NCI-H2196 treated with DMSO at 0.1 percent for 48 hours (cell line): ENCODE measurements around the gene CCDC12.

Experiments
- DNase-seq: peaks from one replicate; lab custom pipeline; 2025; ENCODE audit not compliant: unreplicated experiment; lab: John Stamatoyannopoulos, UW

CCDC12 gene

DNA sequence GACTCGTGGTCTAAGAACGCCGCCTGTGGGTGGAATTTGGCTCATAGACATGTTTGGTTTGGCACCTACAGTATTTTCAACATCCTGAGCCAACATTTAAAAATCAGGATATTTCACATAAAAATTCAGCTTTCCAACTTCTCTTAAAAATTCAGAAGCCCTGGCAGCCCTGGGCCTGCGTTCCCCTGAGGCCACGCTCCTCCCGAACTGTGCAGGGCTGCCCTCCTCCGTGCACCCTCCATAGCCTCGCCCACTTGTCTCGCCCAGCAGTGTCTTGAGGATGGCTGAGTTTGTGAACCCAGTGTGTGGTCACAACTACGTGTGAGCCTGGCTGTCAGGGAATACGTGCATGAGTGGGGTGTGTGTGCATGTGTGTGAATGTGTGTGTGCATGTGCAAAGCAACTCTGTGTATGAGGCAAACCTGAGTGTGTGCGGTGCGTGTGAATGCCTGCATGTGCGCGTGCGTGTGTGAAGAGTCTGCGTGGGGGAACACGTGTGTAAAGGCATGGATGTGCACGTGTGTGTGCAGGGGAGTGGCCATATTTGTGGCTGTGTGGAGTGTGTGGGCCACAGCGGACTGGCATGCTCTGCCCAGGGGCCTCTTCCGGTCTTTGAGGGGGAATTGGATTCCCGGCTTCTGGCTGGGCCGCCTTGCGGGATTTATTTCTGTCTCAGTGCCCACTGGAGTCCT, 68.1 kb downstream of the CCDC12 start:
- no peak for DNase-seq

DNA sequence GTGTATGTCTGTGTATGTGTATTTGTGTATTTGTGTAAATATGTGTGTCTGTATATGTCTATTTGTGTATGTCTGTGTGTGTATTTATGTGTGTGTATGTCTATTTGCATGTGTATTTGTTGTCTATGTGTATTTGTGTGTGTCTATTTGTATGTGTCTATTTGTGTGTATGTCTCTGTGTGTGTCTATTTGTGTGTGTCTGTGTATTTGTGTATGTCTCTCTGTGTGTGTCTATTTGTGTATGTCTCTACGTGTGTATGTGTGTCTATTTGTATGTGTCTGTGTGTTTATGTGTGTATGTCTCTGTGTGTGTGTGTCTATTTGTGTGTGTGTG, 68.6 kb downstream of the CCDC12 start:
- DNase-seq: no peak

DNA sequence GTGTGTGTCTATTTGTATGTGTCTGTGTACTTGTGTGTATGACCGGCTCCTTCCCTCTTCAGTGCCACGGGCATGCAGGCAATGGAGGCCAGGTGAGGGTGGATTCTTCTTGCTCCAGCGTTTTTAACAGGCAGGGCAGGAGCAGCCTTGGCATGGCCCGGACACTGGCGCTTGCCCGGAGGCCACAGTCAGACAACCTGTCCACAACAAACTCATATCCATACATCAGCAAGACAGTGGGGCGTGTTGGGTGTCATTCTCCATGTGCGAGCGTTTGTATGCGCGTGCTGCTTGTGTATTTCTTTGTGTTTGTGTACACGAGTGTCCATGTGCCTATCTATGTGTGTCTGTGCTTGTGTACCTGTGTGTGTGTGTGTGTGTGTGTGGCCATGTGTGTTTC, 69.3 kb downstream of the CCDC12 start:
- no peak for DNase-seq

DNA sequence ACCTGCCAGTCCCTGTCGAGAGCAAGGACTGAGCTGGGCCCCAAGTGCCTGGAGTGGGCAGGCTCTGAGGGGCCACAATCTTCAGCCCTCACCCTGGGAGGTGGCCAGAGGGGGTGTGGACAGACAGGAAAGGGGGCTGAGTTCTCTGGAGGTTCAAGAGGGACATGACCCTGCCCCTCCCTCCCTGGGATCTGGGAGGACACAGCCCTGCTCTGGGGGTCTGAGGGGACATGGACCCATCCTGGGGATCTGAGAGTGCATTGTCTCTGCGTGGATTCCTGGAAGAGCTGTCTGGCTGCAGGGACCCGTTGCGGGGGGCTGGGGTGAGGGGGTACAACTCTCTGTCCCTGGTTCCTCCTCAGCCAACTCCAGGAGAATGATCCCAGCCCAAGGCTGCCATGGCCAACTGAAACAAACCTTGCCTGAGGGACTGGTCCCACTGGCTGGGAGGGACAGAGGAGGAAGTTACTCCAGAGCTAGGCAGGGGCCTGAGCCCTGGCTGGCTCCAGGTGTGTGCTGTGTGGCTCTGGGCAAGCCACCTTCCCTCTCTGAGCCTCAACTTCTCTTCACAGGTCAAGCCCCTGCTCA, 70.0 kb downstream of the CCDC12 start:
- no peak for DNase-seq

DNA sequence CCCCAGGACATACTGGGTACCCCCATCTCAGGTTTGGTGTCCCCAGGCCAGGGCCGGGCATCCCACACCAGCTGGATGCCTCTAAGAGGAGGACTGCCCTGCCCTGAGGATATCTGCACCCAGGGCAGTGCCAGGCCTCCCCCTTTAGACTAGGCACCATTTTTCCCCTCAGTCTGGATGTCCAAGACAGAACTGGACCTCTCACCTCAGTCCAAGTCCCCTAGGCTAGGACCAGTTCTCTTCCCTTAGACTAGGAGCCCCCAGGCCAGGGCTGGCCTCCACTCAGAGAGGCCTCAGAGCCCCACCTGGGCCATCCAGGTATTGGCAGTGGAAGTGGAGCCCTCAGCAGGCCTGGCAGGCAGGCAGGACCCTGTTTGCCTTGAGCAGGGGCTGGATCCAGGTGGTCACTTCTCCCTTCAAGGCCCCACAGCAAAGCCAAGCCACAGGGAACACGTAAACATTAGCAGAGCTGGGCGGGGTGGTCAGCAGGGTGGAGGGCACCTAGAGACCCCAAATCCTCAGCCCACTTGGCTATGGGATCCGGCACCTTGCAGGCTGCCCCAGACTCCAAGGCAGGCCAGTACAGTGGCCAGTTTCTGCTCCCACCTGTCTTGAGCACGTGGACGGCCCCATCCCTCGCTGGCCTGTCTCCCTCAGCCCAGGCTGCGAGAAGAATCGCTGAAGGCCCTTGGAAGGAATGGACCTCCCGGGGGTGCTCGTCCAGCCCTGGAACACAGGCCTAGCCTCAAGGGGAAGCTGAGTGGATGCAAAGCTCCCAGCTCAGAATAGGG, 70.7 kb downstream of the CCDC12 start:
- DNase-seq: no peak

DNA sequence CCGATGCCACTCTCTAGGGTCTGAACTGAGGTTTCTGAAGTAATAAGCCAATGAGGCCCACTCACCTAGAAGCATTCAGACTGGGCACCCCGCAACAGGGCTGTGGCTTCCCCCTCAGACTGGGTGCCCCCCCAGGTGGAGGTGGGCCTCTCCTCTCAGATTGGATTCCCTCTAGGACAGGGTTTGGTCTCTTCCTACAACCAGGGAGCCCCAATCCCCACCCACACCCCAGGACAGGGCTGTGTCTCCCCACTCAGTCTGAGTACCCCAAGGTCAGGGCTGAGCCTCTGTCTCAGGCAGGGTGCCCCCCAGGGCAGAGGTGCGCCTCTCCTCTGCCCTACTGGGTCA, 71.4 kb downstream of the CCDC12 start:
- no peak for DNase-seq

DNA sequence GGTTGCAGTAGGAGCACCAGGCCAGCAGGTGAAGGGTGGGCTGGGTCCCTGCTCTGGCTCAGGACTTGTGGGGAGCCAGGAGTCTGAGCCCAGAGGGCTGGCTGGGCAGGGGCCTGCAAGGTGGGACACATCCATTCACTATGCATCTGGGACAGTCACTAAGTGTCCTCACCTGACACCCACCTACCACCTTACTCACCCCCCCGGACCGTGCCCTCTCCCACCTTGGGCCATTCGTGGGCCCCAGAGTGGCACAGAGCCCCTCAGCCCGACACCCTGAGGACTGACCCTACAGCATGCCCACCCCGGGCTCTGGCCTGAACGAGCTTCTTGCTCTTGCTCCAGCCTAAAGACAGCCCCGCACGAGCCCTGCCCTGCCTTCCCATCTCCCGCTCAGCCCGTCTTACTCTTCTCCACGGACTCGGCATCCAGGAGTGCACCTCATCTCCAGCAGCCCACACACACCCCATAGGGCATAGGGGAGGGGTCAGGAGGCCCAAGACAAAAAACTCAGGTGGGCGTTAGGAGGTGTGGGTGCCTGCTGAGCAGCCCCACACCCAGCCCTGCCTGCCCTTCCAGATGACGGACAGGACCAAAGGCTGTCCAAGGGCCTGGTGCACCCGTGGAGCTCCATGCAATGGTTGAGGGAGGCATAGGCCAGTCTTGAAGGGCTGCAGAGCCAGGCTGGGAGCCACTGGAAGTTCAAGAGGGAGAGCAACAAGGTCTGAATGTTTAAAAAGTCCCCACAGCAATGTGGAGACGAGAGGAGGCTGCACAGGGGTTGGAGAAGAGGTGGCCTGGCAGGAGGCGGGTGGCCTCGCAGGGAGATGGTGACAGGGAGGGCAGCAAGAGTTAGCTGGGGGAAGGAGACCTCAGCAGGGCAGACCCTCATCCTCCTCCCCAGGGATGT, 72.0 kb downstream of the CCDC12 start:
- no peak for DNase-seq

DNA sequence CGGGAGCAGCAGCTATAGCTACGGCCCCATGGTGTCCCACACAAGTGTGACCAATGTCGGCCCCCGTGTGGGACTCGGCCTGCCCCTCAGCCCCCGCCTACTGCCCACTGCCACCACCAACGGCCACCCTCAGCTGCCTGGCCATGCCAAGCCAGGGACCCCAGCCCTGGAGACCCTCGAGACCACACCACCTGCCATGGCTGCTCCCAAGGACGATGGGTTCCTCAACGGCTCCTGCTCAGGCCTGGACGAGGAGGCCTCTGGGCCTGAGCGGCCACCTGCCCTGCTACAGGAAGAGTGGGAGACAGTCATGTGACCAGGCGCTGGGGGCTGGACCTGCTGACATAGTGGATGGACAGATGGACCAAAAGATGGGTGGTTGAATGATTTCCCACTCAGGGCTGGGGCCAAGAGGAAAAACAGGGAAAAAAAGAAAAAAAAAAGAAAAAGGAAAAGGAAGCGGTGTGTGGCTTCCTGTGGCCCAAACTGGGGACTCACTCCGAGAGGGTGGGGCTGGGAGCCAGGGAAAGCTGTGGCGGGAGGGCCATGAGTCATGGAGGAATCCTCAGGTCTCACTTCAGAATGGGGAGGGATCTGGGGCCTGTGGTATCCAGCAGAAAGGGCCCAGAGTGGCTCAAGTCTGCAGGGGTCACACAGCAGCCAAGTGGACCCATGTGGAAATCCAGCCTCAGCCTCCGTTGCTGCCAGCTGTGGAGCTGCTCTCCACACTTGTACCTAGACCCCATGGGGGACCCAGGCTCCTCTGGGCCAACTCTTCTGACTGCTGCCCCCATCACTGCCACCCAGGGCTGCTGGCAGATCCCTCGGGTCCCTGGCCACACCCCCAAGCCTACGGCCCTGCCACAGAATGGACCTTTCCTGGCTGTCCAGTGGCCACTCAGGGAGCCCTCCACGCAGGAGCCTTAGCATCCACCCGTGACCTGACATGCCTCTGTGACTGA, 72.9 kb downstream of the CCDC12 start:
- DNase-seq: no peak

DNA sequence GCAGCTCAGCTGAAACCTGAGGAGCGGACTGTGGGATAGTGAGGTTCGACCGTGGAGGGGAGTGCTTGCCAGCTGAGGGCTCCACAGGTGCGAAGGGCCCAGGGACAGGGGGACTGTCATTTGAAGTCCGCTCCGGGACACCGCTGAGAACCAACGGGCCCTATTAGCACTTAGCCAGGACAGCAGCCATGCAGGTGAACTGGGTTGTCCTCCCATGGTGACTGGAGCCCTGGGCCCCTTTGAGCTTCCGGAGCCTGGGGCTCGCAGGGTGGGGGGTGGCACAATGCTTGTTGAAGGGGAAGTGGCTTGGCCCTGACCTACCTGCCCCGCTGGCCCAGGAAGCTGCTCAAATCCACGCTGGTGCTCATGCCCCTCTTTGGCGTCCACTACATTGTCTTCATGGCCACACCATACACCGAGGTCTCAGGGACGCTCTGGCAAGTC, 74.3 kb downstream of the CCDC12 start:
- no peak for DNase-seq

DNA sequence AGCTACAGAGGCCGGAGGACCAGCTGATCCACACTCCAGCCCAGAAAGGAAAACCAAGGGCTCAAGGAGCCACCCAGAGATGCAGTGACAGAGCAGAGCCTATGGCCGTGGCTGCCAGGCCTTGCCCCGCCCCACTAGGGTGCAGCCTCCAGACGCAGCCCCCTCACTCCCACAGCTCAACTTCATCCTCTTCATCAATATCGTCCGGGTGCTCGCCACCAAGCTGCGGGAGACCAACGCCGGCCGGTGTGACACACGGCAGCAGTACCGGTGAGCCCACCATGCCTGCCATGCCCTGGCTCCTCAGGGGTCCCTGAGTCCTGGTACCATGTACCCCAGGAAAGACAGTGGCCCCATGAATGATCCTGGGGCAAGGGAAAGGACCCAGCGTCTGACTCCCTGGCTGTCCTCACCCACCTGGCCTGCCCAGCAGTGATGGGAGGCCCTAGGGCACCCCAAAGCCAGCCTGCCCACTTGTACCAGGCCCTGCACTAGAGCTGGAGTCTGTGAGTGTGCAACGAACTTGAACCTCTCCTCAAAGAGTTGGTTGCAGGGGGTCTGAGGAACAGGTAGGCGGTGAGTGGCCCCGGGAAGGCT, 74.9 kb downstream of the CCDC12 start:
- no peak for DNase-seq

DNA sequence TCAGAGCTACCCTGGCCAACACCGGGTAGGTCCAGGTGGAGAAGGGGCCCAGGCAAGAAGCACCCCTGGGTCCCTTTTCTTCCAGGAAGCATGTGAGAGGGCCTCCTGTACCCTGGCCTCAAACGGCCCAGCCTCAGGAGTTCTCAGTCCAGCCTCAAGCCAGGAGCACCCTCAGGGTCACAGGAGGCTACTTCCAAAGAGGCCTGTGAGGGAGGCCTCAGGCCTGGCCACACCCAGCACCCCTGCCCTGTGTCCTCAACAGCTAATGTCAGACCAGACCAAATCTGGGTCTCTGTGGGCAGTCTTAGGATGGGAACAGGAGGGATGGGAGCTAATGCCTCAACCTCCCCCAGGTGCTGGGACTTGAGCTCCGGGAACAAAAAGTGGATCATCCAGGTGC, 75.5 kb downstream of the CCDC12 start:
- DNase-seq: no peak

DNA sequence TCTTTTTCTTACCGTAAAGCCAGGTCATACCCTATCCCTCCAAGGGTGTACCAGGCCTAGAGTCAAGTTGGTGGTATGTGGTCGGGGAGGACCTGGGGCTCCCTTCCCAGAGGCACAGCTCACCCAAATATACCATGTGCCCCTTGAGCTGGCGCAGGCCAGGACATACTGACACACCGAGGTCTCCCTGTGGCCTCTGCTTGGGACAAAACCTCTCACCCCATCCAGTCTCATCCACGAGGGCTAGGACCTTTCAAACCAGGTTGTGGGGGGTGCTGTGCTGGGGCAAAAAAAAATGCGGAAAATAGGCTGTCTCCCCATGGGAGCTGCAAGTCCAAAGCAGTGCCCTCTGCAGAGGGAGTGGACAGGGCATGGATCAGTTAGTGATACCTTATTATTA, 76.2 kb downstream of the CCDC12 start:
- DNase-seq: no peak

DNA sequence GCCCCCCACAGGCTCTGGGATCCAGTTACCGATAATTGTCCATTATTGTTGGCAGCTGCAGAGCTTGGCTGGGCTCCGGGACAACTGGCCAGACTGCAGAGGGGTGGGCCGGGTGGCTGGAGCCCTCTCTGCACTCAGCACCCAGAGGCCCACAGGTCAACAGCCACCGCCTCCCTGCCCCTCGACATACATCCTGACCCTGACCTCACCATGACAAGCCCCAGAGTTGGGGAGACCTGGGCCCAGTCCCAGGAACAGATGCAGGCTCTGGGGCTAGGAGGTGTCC, 76.6 kb downstream of the CCDC12 start:
- no peak for DNase-seq

DNA sequence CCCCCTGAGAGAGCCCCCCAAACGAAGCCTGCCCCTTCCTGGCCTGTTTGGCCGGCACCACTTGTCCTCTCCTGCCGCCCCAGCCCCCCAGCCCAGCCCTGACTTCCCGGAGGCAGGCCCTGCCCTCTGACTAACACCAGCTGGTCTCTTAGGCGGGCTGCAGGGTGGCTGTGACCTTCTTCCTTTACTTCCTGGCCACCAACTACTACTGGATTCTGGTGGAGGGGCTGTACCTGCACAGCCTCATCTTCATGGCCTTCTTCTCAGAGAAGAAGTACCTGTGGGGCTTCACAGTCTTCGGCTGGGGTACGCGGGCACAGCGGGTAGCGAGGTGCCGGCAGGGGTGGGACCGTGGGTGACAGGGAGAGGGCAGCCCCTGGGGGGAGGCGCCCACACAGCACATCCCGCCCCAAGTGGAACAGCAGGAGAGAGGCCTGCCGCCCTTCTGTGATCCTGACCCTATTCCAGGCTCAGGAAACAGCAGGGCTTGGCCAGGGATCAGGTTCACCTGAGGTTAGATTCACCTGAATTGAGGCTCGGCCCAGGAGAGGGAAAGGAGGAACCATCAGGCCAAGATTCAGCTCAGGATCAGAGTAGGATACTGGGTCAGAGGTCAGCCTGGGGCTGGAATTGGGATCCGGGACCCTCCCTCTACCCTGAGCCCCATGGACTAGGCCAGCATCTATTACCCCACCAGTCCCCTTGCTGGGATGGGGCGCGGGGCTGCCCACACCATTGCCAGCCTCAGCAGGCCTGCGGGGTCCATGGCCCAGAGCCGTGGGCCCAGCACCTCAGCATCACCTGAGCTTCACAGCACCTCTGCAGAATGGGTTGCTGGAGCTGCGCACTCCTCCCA, 77.2 kb downstream of the CCDC12 start:
- DNase-seq: no peak

DNA sequence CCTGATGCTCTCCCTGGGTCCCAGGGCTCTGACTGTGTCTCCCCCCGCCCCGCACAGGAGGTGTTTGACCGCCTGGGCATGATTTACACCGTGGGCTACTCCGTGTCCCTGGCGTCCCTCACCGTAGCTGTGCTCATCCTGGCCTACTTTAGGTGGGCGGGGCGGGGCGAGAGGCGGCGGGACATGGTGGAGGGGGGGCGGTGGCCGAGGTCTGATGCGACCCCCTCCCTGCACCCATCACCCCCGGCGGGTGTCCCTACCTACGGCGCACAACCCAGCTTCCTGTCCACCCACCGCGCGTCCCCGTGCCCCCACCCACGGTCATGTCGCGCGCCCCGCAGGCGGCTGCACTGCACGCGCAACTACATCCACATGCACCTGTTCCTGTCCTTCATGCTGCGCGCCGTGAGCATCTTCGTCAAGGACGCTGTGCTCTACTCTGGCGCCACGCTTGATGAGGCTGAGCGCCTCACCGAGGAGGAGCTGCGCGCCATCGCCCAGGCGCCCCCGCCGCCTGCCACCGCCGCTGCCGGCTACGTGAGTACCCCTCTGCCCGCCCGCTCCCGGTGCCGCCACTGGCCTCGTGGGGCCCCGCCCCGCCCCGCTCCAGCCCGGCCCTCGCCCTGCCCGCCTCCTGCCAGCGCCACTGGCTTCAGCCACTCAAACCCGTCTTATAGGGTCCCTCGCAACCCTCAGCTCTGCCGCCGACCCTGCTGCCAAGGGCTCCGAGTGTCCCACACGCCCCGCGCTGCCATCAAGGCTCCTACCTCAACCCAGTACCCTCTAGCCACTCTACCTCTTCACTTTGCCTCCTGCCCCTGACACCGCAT, 78.0 kb downstream of the CCDC12 start:
- no peak for DNase-seq

DNA sequence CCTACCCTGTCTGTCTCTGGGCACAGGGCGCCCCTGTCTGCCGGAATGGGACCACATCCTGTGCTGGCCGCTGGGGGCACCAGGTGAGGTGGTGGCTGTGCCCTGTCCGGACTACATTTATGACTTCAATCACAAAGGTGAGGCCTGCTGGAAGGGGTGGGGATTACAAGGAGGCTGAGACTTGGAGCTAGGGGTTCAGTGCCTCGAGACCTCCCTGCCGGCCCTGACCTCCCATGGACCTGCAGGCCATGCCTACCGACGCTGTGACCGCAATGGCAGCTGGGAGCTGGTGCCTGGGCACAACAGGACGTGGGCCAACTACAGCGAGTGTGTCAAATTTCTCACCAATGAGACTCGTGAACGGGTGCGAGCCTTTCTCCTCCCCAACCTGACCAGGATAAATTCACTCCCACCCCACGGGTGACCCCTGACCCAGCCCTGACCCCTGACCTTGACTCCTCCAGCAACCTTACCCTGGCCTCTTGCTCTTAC, 78.7 kb downstream of the CCDC12 start:
- DNase-seq: no peak

DNA sequence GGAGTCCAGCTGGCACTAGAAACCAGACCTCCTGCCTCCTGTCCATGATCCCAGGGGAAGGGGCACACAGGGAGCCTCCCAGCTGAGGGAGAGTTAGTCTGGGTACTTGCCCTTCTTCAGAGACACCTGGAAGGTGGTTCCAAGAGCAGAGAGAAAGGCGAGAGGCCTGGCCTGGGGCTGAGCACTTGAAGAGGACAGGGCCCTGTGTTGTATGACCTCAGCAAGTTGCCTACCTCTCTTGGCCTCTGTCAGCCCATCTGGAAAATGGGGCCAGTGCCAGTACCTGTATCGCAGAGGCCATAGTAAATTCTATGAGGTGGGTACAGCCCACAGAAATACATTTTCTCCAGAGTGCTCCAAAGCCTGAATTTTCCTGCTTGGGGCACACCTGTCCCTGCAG, 79.5 kb downstream of the CCDC12 start:
- DNase-seq: no peak

DNA sequence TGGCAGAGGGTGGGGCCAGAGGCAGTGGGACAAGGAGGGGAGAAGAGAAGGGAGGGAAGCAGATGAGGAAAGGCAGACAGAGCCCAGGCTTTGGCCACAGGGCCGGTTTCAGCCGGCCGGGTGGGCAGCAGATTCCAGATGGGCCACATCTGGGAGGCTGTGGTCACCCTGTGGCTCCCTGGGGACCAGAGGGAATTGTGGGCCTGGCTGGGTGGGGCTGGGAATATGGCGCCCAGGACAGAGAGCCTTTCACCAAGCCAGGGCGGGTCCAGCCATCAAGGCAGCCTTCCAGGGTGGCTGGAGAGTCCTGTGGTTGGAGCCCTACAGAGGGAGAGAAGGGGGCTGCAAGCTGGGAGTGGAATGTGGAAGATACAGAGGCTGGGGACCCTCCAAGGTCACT, 80.2 kb downstream of the CCDC12 start:
- no peak for DNase-seq
